SK-N-SH (cell line): ENCODE data around the gene NTNG1. TPM values are rescaled to one million over a fixed set of nuclear protein-coding genes. Genes with fewer than 3 reads are reported as not detected.

Source experiments
- CTCF ChIA-PET: fragments of 300-600, 350-600 bp; formaldehyde crosslinking; extraction: SDS; loops from one replicate; lab custom pipeline; 2021; lab: Yijun Ruan, JAX
- POLR2A ChIA-PET: fragments of 350-600 bp; sonication (Branson Sonifier 250); formaldehyde crosslinking; extraction: SDS; loops from one replicate; lab custom pipeline; 2020; ENCODE audit warnings: antibody characterized with exemption, inconsistent platforms; lab: Yijun Ruan, JAX
- DNase-seq: peaks from one replicate; pipeline ENCODE4 v3.0.0; 2012
- H2AFZ ChIP-seq: fragments of 200-600 bp; sonication (generic); 2 replicates; pipeline ENCODE4 v1.8.1; 2016; ENCODE audit warnings: antibody characterized with exemption, mild to moderate bottlenecking, low read depth
- H3F3A ChIP-seq: fragments of 200-600 bp; sonication (generic); replicated peaks from 2 replicates; pipeline ENCODE3; 2016; ENCODE audit warnings: antibody characterized with exemption, mild to moderate bottlenecking; ENCODE audit not compliant: insufficient read depth
- H3K27ac ChIP-seq, 2 experiments: fragments of 200-500 bp in 1 of 2; fragments of 200-600 bp in 1 of 2; sonication (Bioruptor generic) in 1 of 2; sonication (generic), shearing (Covaris generic) in 1 of 2; 2 replicates each; pipeline versions ENCODE4 v1.5.1 to v1.6.1; 2014 to 2016; ENCODE audit warnings: low read depth in 2 of 2, inconsistent platforms in 1 of 2, low read length in 1 of 2, mild to moderate bottlenecking in 1 of 2, mixed read lengths in 1 of 2
- H3K27me3 ChIP-seq: fragments of 200-600 bp; sonication (generic), shearing (Covaris generic); 2 replicates; pipeline ENCODE4 v1.6.1; 2016; ENCODE audit warnings: mixed run types; ENCODE audit not compliant: insufficient read depth
- H3K36me3 ChIP-seq, 2 experiments: fragments of 200-500 bp in 1 of 2; fragments of 200-600 bp in 1 of 2; sonication (Bioruptor generic) in 1 of 2; sonication (generic) in 1 of 2; replicated peaks in 1 of 2; 2 replicates each; pipeline versions ENCODE3 to v1.5.1; 2014 to 2016; ENCODE audit warnings: low read length in 1 of 2, mild to moderate bottlenecking in 1 of 2; ENCODE audit not compliant: insufficient read depth in 2 of 2, control insufficient read depth in 1 of 2
- H3K4me1 ChIP-seq, 2 experiments: fragments of 200-500 bp in 1 of 2; fragments of 200-600 bp in 1 of 2; sonication (Bioruptor generic) in 1 of 2; sonication (generic), shearing (Covaris generic) in 1 of 2; 2 replicates each; pipeline versions ENCODE4 v1.5.1 to v1.6.1; 2014 to 2016; ENCODE audit warnings: low read depth in 1 of 2, low read length in 1 of 2, mixed run types in 1 of 2; ENCODE audit not compliant: insufficient read depth in 2 of 2, control insufficient read depth in 1 of 2
- H3K4me2 ChIP-seq: fragments of 200-600 bp; sonication (generic), shearing (Covaris generic); 2 replicates; pipeline ENCODE4 v1.6.1; 2017; ENCODE audit warnings: mixed run types
- H3K4me3 ChIP-seq, 2 experiments: fragments of 200-500 bp in 1 of 2; fragments of 200-600 bp in 1 of 2; sonication (Bioruptor generic) in 1 of 2; sonication (generic), shearing (Covaris generic) in 1 of 2; 2 replicates each; pipeline versions ENCODE4 v1.5.1 to v1.8.1; 2014 to 2016; ENCODE audit warnings: low read depth in 2 of 2, inconsistent platforms in 1 of 2, low read length in 1 of 2, mild to moderate bottlenecking in 1 of 2, mixed read lengths in 1 of 2, moderate library complexity in 1 of 2
- H3K79me2 ChIP-seq: fragments of 200-600 bp; sonication (generic); 2 replicates; pipeline ENCODE4 v1.8.1; 2017; ENCODE audit warnings: mild to moderate bottlenecking; ENCODE audit not compliant: insufficient read depth
- H3K9ac ChIP-seq: fragments of 200-600 bp; sonication (generic); 2 replicates; pipeline ENCODE4 v1.6.1; 2017; ENCODE audit warnings: mixed run types
- H3K9me2 ChIP-seq: fragments of 200-600 bp; sonication (generic); 2 replicates; pipeline ENCODE4 v1.6.1; 2017; ENCODE audit warnings: mixed run types
- H3K9me3 ChIP-seq: fragments of 200-600 bp; sonication (generic); 2 replicates; pipeline ENCODE4 v1.6.1; 2017; ENCODE audit warnings: mixed run types, mild to moderate bottlenecking, moderate library complexity
- H4K20me1 ChIP-seq: fragments of 200-600 bp; sonication (generic); 2 replicates; pipeline ENCODE4 v1.6.1; 2017; ENCODE audit warnings: mild to moderate bottlenecking, mixed run types; ENCODE audit not compliant: insufficient read depth
- FOSL2 ChIP-seq: IDR thresholded peaks from 2 replicates; pipeline ENCODE4 v1.4.0; 2012; ENCODE audit warnings: low read depth, mild to moderate bottlenecking, moderate library complexity, borderline replicate concordance
- FOXM1 ChIP-seq: IDR thresholded peaks from 2 replicates; pipeline ENCODE4 v1.4.0; 2012; ENCODE audit warnings: low read depth, mild to moderate bottlenecking
- GABPA ChIP-seq: IDR thresholded peaks from 2 replicates; pipeline ENCODE4 v1.4.0; 2012; ENCODE audit warnings: low read depth, mild to moderate bottlenecking
- GATA2 ChIP-seq: sonication (generic); formaldehyde crosslinking; IDR thresholded peaks from 2 replicates; pipeline ENCODE4 v1.5.0; 2020; ENCODE audit warnings: mild to moderate bottlenecking, missing genetic modification reagents
- JUND ChIP-seq: IDR thresholded peaks from 2 replicates; pipeline ENCODE4 v1.4.0; 2012
- MEF2A ChIP-seq: IDR thresholded peaks from 2 replicates; pipeline ENCODE4 v1.4.0; 2012; ENCODE audit warnings: low read depth, borderline replicate concordance
- POLR2AphosphoS5 ChIP-seq: IDR thresholded peaks from 2 replicates; pipeline ENCODE4 v1.6.1; 2012; ENCODE audit warnings: low read depth, low read length
- RAD21 ChIP-seq: IDR thresholded peaks from 2 replicates; pipeline ENCODE4 v1.6.1; 2012; ENCODE audit warnings: mild to moderate bottlenecking, low read length
- RFX5 ChIP-seq: IDR thresholded peaks from 2 replicates; pipeline ENCODE4 v1.6.1; 2012; ENCODE audit warnings: mild to moderate bottlenecking, improper control_type of control experiment, low read length
- RXRA ChIP-seq: IDR thresholded peaks from 2 replicates; pipeline ENCODE4 v1.4.0; 2012; ENCODE audit warnings: low read depth, mild to moderate bottlenecking, borderline replicate concordance
- SIN3A ChIP-seq: IDR thresholded peaks from 2 replicates; pipeline ENCODE4 v1.6.1; 2012; ENCODE audit warnings: low read depth, mild to moderate bottlenecking, low read length, moderate library complexity, borderline replicate concordance
- TAF1 ChIP-seq: IDR thresholded peaks from 2 replicates; pipeline ENCODE4 v1.6.1; 2012; ENCODE audit warnings: low read depth, mild to moderate bottlenecking, low read length, moderate library complexity, borderline replicate concordance
- TCF12 ChIP-seq: IDR thresholded peaks from 2 replicates; pipeline ENCODE4 v1.4.0; 2012
- TEAD4 ChIP-seq: IDR thresholded peaks from 2 replicates; pipeline ENCODE4 v1.4.0; 2012; ENCODE audit warnings: mild to moderate bottlenecking, borderline replicate concordance; ENCODE audit not compliant: insufficient read depth
- USF2 ChIP-seq: fragments of 150-350 bp; IDR thresholded peaks from 2 replicates; pipeline ENCODE4 v1.6.1; 2017; ENCODE audit warnings: antibody characterized with exemption, low read length, low read depth, borderline replicate concordance
- YY1 ChIP-seq: IDR thresholded peaks from 2 replicates; pipeline ENCODE4 v1.4.0; 2012; ENCODE audit warnings: low read depth, mild to moderate bottlenecking
- WGBS: methylation state at CpG from one replicate; pipeline ENCODE4 v1.1.6; 2017; ENCODE audit warnings: low lambda C conversion rate; 5-methylcytosine and 5-hydroxymethylcytosine counted together
- polyA plus RNA-seq, 3 experiments: library from polyadenylated mRNA; depleted of rRNA; stranded (reverse); fragments of >200 nt; gene quantifications; 2 replicates each; pipeline ENCODE4 v1.2.3, GENCODE V29; 2012
- TF ChIP-seq, protein P1 (sequence below): fragments of 200-600 bp; sonication (generic); IDR thresholded peaks from 2 replicates; pipeline ENCODE4 v1.6.1; 2017; ENCODE audit warnings: antibody characterized with exemption, mild to moderate bottlenecking, moderate library complexity
- TF ChIP-seq, protein P2 (sequence below): IDR thresholded peaks from 2 replicates; pipeline ENCODE4; 2012

The NTNG1 gene
- polyA plus RNA-seq, 1 of the 3 experiments (the other 2 are of a cell fraction): 0.03 TPM

- H2AFZ ChIP-seq: no peak overlapping the region
- no peak overlapping the region for H3K27ac ChIP-seq
- H4K20me1 ChIP-seq: no peaks in the 10 kb centered on the region
- no peak for DNase-seq
- H3K9ac ChIP-seq: no peak overlapping the region
- H3K4me1 ChIP-seq: peaks cover 0 to 10% of the 10 kb centered on the region in 2 experiments; a peak in 2 of 4 replicates
- no peaks in the 10 kb centered on the region for H3K79me2 ChIP-seq
- ChIA-PET CTCF (interaction anchor here (1.4 kb wide), 1 partner anchor 53 kb away, joined by 3 read pairs; no protein-coding TSS in a partner anchor), POLR2A (no interaction called here)
- WGBS: 28% methylated on average over 2 of the region's 2 CpGs
- no peak overlapping the region for H3K4me3 ChIP-seq
- no peaks in the 10 kb centered on the region for H3K9me2 ChIP-seq
- no peak for TF ChIP-seq MEF2A
- TF ChIP-seq GATA2 (CRISPR knock-in tag): no peak
- no peak for TF ChIP-seq JUND
- no peak for TF ChIP-seq TEAD4
- TF ChIP-seq FOXM1: no peak
- no peak for TF ChIP-seq RXRA
- TF ChIP-seq, protein P1, sequence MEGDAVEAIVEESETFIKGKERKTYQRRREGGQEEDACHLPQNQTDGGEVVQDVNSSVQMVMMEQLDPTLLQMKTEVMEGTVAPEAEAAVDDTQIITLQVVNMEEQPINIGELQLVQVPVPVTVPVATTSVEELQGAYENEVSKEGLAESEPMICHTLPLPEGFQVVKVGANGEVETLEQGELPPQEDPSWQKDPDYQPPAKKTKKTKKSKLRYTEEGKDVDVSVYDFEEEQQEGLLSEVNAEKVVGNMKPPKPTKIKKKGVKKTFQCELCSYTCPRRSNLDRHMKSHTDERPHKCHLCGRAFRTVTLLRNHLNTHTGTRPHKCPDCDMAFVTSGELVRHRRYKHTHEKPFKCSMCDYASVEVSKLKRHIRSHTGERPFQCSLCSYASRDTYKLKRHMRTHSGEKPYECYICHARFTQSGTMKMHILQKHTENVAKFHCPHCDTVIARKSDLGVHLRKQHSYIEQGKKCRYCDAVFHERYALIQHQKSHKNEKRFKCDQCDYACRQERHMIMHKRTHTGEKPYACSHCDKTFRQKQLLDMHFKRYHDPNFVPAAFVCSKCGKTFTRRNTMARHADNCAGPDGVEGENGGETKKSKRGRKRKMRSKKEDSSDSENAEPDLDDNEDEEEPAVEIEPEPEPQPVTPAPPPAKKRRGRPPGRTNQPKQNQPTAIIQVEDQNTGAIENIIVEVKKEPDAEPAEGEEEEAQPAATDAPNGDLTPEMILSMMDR: no peak
- TF ChIP-seq USF2: no peak
- TF ChIP-seq SIN3A: no peak
- no peak for TF ChIP-seq POLR2AphosphoS5
- no peaks in the 10 kb centered on the region for H3K9me3 ChIP-seq
- no peaks in the 10 kb centered on the region for H3K27me3 ChIP-seq
- no peak overlapping the region for H3K4me2 ChIP-seq
- no peaks in the 10 kb centered on the region for H3F3A ChIP-seq
- no peaks in the 10 kb centered on the region for H3K36me3 ChIP-seq
These were observed 186.1 kb downstream of the NTNG1 start for GRCh38 chr1:107326824-107327445.

GRCh38 chr1:107327446-107327845 is 186.6 kb downstream of the NTNG1 start:
- H3K36me3 ChIP-seq: no peaks in the 10 kb centered on the region
- no peak overlapping the region for H3K4me3 ChIP-seq
- H3F3A ChIP-seq: no peaks in the 10 kb centered on the region
- H4K20me1 ChIP-seq: no peaks in the 10 kb centered on the region
- CTCF ChIA-PET: interaction anchor here (1.4 kb wide), 1 partner anchor 54 kb away, joined by 3 read pairs; no protein-coding TSS in a partner anchor
- H2AFZ ChIP-seq: no peak overlapping the region
- H3K79me2 ChIP-seq: no peaks in the 10 kb centered on the region
- no peak for DNase-seq
- H3K9ac ChIP-seq: no peak overlapping the region
- peaks cover 0 to 10% of the 10 kb centered on the region in 2 experiments; a peak in 2 of 4 replicates for H3K4me1 ChIP-seq
- no peaks in the 10 kb centered on the region for H3K9me3 ChIP-seq
- TF ChIP-seq, protein P2, sequence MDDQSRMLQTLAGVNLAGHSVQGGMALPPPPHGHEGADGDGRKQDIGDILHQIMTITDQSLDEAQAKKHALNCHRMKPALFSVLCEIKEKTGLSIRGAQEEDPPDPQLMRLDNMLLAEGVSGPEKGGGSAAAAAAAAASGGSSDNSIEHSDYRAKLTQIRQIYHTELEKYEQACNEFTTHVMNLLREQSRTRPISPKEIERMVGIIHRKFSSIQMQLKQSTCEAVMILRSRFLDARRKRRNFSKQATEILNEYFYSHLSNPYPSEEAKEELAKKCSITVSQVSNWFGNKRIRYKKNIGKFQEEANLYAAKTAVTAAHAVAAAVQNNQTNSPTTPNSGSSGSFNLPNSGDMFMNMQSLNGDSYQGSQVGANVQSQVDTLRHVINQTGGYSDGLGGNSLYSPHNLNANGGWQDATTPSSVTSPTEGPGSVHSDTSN: no peak
- TF ChIP-seq RAD21 (no peak), RFX5 (no peak), FOSL2 (no peak), TCF12 (no peak), GABPA (no peak), YY1 (no peak), TAF1 (no peak), GATA2 (CRISPR knock-in tag) (no peak)
- H3K4me2 ChIP-seq: no peak overlapping the region
- H3K27ac ChIP-seq: no peak overlapping the region; a peak in 1 of 4 replicates
- 19% methylated on average over 1 of the region's 1 CpG for WGBS
- no peaks in the 10 kb centered on the region for H3K27me3 ChIP-seq
- POLR2A ChIA-PET: no interaction called here
- H3K9me2 ChIP-seq: no peaks in the 10 kb centered on the region
